HG03378 (cell line): ENCODE data around the gene PACSIN2.

Experiments used
- ATAC-seq: cut with Tn5 transposase; IDR thresholded peaks from one replicate; pipeline ENCODE4 v1.9.1; 2021; ENCODE audit warnings: mild to moderate bottlenecking, moderate library complexity; ENCODE audit not compliant: unreplicated experiment

PACSIN2 gene

GRCh38 chr22:42836026-42836425 is 178.9 kb downstream of the PACSIN2 start:
- no peak for ATAC-seq

- ATAC-seq, result no peak
Observed at GRCh38 chr22:42834177-42834949, 180.6 kb downstream of the PACSIN2 start.

- ATAC-seq, result no peak
Observed at GRCh38 chr22:42833104-42833503, 181.8 kb downstream of the PACSIN2 start.

- ATAC-seq, result no peak
Observed at GRCh38 chr22:42831712-42832111, 183.2 kb downstream of the PACSIN2 start.

GRCh38 chr22:42830161-42830560 is 184.8 kb downstream of the PACSIN2 start:
- no peak for ATAC-seq

GRCh38 chr22:42829302-42829701 is 185.6 kb downstream of the PACSIN2 start:
- ATAC-seq, result no peak

- no peak for ATAC-seq
Observed at GRCh38 chr22:42825796-42826195, 189.2 kb downstream of the PACSIN2 start.

- ATAC-seq, result no peak
Observed at GRCh38 chr22:42821386-42821785, 193.6 kb downstream of the PACSIN2 start.

- no peak for ATAC-seq
Observed at GRCh38 chr22:42820045-42820763, 194.7 kb downstream of the PACSIN2 start.
